GM18526 (cell line): ENCODE measurements around the gene TMEM132C.

ENCODE experiments used
- POLR2A ChIP-seq: IDR thresholded peaks from 3 replicates; pipeline ENCODE4 v1.6.1; 2011; ENCODE audit not compliant: insufficient read length; ENCODE audit errors: extremely low read depth

The TMEM132C gene

GRCh38 chr12:128644664-128645296 lies 377.8 kb downstream of the TMEM132C start:
- TF ChIP-seq POLR2A = no peak

GRCh38 chr12:128649902-128650301 lies 382.9 kb downstream of the TMEM132C start:
- TF ChIP-seq POLR2A = no peak

- no peak for TF ChIP-seq POLR2A
These were observed 385.3 kb downstream of the TMEM132C start for GRCh38 chr12:128652136-128652751.

GRCh38 chr12:128654468-128654867 lies 387.5 kb downstream of the TMEM132C start:
- TF ChIP-seq POLR2A = no peak

- no peak for TF ChIP-seq POLR2A
These were observed 390.4 kb downstream of the TMEM132C start for GRCh38 chr12:128657378-128657777.

- no peak for TF ChIP-seq POLR2A
These were observed 393.7 kb downstream of the TMEM132C start for GRCh38 chr12:128660532-128661225.

GRCh38 chr12:128661226-128661569 lies 394.2 kb downstream of the TMEM132C start:
- TF ChIP-seq POLR2A = no peak

- TF ChIP-seq POLR2A = no peak
These were observed 395.1 kb downstream of the TMEM132C start for GRCh38 chr12:128662101-128662500.

- no peak for TF ChIP-seq POLR2A
These were observed 397.5 kb downstream of the TMEM132C start for GRCh38 chr12:128664501-128664900.

GRCh38 chr12:128667193-128667592 lies 400.2 kb downstream of the TMEM132C start:
- TF ChIP-seq POLR2A = no peak

GRCh38 chr12:128671528-128672042 lies 404.6 kb downstream of the TMEM132C start:
- TF ChIP-seq POLR2A = no peak

GRCh38 chr12:128672428-128672827 lies 405.5 kb downstream of the TMEM132C start:
- TF ChIP-seq POLR2A = no peak

- TF ChIP-seq POLR2A = no peak
These were observed 405.9 kb downstream of the TMEM132C start for GRCh38 chr12:128672893-128673292.

GRCh38 chr12:128675576-128675975 lies 408.6 kb downstream of the TMEM132C start:
- TF ChIP-seq POLR2A = no peak

- no peak for TF ChIP-seq POLR2A
These were observed 413.6 kb downstream of the TMEM132C start for GRCh38 chr12:128680555-128680954.
